Activated CD4-positive, alpha-beta memory T cell treated with anti-CD3 and anti-CD28 coated beads for 36 hours (primary cell): ENCODE data around the gene CTCF. TPM values are rescaled to one million over a fixed set of nuclear protein-coding genes. Genes with fewer than 3 reads are reported as not detected.

ENCODE experiments used
- CTCF ChIA-PET: fragments of 350-600 bp; sonication (Branson Sonifier 250); formaldehyde crosslinking; loops from one replicate; lab custom pipeline; 2021; ENCODE audit warnings: antibody characterized with exemption, inconsistent platforms; lab: Charles Lee
- POLR2A ChIA-PET: fragments of 350-600 bp; sonication (Branson Sonifier 250); formaldehyde crosslinking; loops from one replicate; lab custom pipeline; 2021; ENCODE audit warnings: antibody characterized with exemption; lab: Charles Lee
- DNase-seq: peaks from one replicate; pipeline ENCODE4 v3.0.0-alpha.2; 2020
- H3K27ac Mint-ChIP-seq: one replicate; pipeline ENCODE4 v1.8.0; 2021; ENCODE audit warnings: mixed read lengths
- H3K27me3 Mint-ChIP-seq: one replicate; pipeline ENCODE4 v1.8.0; 2021; ENCODE audit warnings: mixed read lengths
- H3K36me3 Mint-ChIP-seq: one replicate; pipeline ENCODE4 v1.8.0; 2021; ENCODE audit warnings: mixed read lengths
- H3K4me1 Mint-ChIP-seq: one replicate; pipeline ENCODE4 v1.8.0; 2021; ENCODE audit warnings: low read depth, mixed read lengths
- H3K4me3 Mint-ChIP-seq: one replicate; pipeline ENCODE4 v1.8.0; 2021; ENCODE audit warnings: mild to moderate bottlenecking, mixed read lengths
- H3K9me3 Mint-ChIP-seq: one replicate; pipeline ENCODE4 v1.8.0; 2021; ENCODE audit warnings: mixed read lengths
- intact Hi-C: fragments of 100-400 bp; cut with micrococcal nuclease; formaldehyde crosslinking; loops from one replicate; pipeline ENCODE4 v1.15.1; 2023
- total RNA-seq, 2 experiments: library from RNA; stranded (reverse); gene quantifications; one replicate each; pipeline ENCODE4 v1.2.3, GENCODE V29; 2021

The CTCF gene
- total RNA-seq, 2 experiments from 2014 or later: 48.9 to 51.5 TPM

- peak overlapping the region; percentile 64 for H3K27ac Mint-ChIP-seq
- DNase-seq: peak; percentile 39
- no peaks in the 10 kb centered on the region for H3K27me3 Mint-ChIP-seq
- peaks cover 32% of the 10 kb centered on the region for H3K4me1 Mint-ChIP-seq
- no peaks in the 10 kb centered on the region for H3K36me3 Mint-ChIP-seq
- no peaks in the 10 kb centered on the region for H3K9me3 Mint-ChIP-seq
- intact Hi-C loops: no loop called here
- no peak overlapping the region for H3K4me3 Mint-ChIP-seq
- ChIA-PET POLR2A (no interaction called here), CTCF (interaction anchor here (1.2 to 1.6 kb wide), 3 partner anchors 33 to 74 kb away, joined by 3 to 8 read pairs (median 6); partner anchors contain the start of gene CTCF)
Observed at GRCh38 chr16:67594956-67595355, 32.6 kb downstream of the CTCF start.

DNA sequence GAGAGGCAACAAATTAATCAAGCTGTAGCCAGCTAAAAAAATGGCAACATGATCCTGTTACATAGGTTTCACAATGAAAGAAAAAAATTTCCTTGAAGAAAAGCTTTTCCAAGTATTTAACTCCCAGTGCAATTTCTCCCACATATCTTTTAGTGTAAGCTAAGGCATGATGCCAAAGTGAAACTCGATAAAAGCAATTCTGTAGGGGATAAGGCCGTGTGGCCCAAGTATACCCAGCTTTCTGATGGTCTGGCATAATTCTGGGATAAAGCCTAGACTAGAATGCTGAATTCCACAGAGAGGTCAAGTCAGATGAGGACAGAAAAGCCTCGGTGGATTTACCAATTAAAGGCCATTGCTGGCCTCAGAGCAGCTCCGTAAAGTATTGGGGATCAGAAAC, 36.2 kb downstream of the CTCF start:
- POLR2A ChIA-PET: interaction anchor here (1.0 kb wide), 1 partner anchor 34 kb away, joined by 3 read pairs; no protein-coding TSS in a partner anchor
- no peak for DNase-seq
- H3K4me3 Mint-ChIP-seq: no peak overlapping the region
- H3K36me3 Mint-ChIP-seq: no peaks in the 10 kb centered on the region
- H3K4me1 Mint-ChIP-seq: peaks cover 30% of the 10 kb centered on the region
- no peak overlapping the region for H3K27ac Mint-ChIP-seq
- intact Hi-C loops: no loop called here
- H3K27me3 Mint-ChIP-seq: no peaks in the 10 kb centered on the region
- CTCF ChIA-PET: interaction anchor here (0.9 to 2.1 kb wide), 4 partner anchors 9 to 77 kb away, joined by 4 to 6 read pairs (median 6); no protein-coding TSS in a partner anchor
- H3K9me3 Mint-ChIP-seq: no peaks in the 10 kb centered on the region

DNA sequence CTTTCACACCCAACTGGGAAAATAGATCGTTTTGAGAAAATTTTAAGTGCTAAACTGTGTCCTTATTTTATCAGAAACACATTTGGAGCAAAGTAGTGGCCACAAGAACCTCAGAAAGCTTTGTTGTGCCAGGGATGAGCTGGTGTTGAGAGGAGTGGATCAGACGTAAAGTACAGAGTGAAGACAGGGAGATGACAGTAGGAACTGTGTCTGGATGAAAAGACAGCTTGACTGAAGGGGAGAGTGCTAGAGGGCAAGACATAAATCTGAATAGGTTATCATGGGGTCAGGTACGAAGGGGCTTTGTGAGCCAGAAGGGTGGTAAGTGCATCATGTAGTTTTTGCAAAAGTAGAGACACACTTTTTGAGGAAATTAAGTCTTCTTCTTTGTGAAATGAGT, 43.3 kb downstream of the CTCF start:
- DNase-seq: no peak
- Mint-ChIP-seq H3K27ac (peak overlapping the region; percentile 39), H3K36me3 (no peaks in the 10 kb centered on the region), H3K4me1 (peaks cover 26% of the 10 kb centered on the region), H3K9me3 (no peaks in the 10 kb centered on the region), H3K4me3 (no peak overlapping the region), H3K27me3 (no peaks in the 10 kb centered on the region)
- ChIA-PET CTCF (interaction anchor here (0.8 kb wide), 1 partner anchor 85 kb away, joined by 3 read pairs; no protein-coding TSS in a partner anchor), POLR2A (no interaction called here)
- intact Hi-C loops: no loop called here

GRCh38 chr16:67606632-67607031, 44.3 kb downstream of the CTCF start:
- Mint-ChIP-seq H3K4me3 (no peak overlapping the region), H3K9me3 (no peaks in the 10 kb centered on the region), H3K27ac (no peak overlapping the region), H3K36me3 (peaks cover 7% of the 10 kb centered on the region), H3K4me1 (peaks cover 21% of the 10 kb centered on the region), H3K27me3 (no peaks in the 10 kb centered on the region)
- POLR2A ChIA-PET: interaction anchor here (0.6 kb wide), 1 partner anchor 126 kb away, joined by 3 read pairs; no protein-coding TSS in a partner anchor
- intact Hi-C loops: no loop called here
- CTCF ChIA-PET: interaction anchor here (0.8 kb wide), 1 partner anchor 38 kb away, joined by 4 read pairs; the partner anchor contains the start of gene CARMIL2
- DNase-seq: no peak

- no peaks in the 10 kb centered on the region for H3K27me3 Mint-ChIP-seq
- H3K9me3 Mint-ChIP-seq: no peaks in the 10 kb centered on the region
- CTCF ChIA-PET: no interaction called here
- peak overlapping the region; percentile 63 for H3K27ac Mint-ChIP-seq
- POLR2A ChIA-PET: no interaction called here
- intact Hi-C loops: loop anchor here (1.0 kb wide), 1 partner anchor 46 kb away; the partner anchor contains the start of gene CTCF
- H3K4me1 Mint-ChIP-seq: peaks cover 23% of the 10 kb centered on the region
- H3K36me3 Mint-ChIP-seq: peaks cover 12% of the 10 kb centered on the region
- H3K4me3 Mint-ChIP-seq: no peak overlapping the region
- no peak for DNase-seq
Observed at GRCh38 chr16:67608364-67608763, 46.0 kb downstream of the CTCF start.

DNA sequence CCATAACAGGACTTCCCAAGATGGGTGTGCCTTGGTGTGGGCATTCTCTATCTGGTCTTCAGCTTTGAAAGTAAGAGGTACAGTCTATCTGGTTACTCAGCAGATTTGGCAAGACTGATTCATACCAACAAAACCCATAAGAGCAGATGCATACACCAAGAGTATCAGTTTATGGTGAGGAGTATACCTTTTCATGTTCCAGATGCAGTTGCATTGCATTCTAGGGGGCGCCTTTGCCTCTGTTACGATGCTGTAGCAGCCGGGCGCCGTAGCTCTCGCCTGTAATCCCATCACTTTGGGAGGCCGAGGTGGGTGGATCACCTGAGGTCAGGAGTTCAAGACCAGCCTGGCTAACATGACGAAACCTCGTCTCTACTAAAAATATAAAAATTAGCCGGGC, 51.5 kb downstream of the CTCF start:
- CTCF ChIA-PET: interaction anchor here (1.3 to 1.5 kb wide), 2 partner anchors 67 to 100 kb away, joined by 4 to 6 read pairs; no protein-coding TSS in a partner anchor
- peak; percentile 30 for DNase-seq
- POLR2A ChIA-PET: no interaction called here
- peaks cover 5% of the 10 kb centered on the region for H3K4me1 Mint-ChIP-seq
- intact Hi-C loops: no loop called here
- no peaks in the 10 kb centered on the region for H3K9me3 Mint-ChIP-seq
- H3K4me3 Mint-ChIP-seq: no peak overlapping the region
- no peak overlapping the region for H3K27ac Mint-ChIP-seq
- peaks cover 19% of the 10 kb centered on the region for H3K36me3 Mint-ChIP-seq
- H3K27me3 Mint-ChIP-seq: no peaks in the 10 kb centered on the region

DNA sequence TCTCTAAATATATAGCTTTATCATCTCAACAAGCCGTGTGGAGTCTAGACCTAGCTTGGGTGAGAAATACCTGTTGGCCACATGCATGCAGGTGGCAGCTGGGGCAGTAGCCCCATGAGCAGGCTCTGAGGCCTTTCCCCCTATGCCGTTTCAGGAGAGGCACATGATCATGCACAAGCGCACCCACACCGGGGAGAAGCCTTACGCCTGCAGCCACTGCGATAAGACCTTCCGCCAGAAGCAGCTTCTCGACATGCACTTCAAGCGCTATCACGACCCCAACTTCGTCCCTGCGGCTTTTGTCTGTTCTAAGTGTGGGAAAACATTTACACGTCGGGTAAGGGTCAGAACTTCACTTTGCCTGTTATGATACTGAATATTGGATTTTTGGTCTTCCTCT, 65.9 kb downstream of the CTCF start:
- no peak for DNase-seq
- Mint-ChIP-seq H3K4me1 (no peaks in the 10 kb centered on the region), H3K27me3 (no peaks in the 10 kb centered on the region), H3K36me3 (peaks cover 40% of the 10 kb centered on the region), H3K9me3 (no peaks in the 10 kb centered on the region), H3K4me3 (no peak overlapping the region), H3K27ac (no peak overlapping the region)
- ChIA-PET POLR2A (no interaction called here), CTCF (interaction anchor here (2.5 to 2.8 kb wide), 2 partner anchors 81 to 107 kb away, joined by 7 to 10 read pairs; no protein-coding TSS in a partner anchor)
- intact Hi-C loops: no loop called here

- no peaks in the 10 kb centered on the region for H3K4me1 Mint-ChIP-seq
- ChIA-PET POLR2A (interaction anchor here (0.6 kb wide), 1 partner anchor 151 kb away, joined by 3 read pairs; no protein-coding TSS in a partner anchor), CTCF (interaction anchor here (1.5 to 4.7 kb wide), 3 partner anchors 69 to 112 kb away, joined by 5 to 17 read pairs (median 10); no protein-coding TSS in a partner anchor)
- no peak overlapping the region for H3K27ac Mint-ChIP-seq
- H3K9me3 Mint-ChIP-seq: no peaks in the 10 kb centered on the region
- intact Hi-C loops: no loop called here
- H3K36me3 Mint-ChIP-seq: peaks cover 29% of the 10 kb centered on the region
- H3K27me3 Mint-ChIP-seq: no peaks in the 10 kb centered on the region
- no peak overlapping the region for H3K4me3 Mint-ChIP-seq
- DNase-seq: no peak
Observed at GRCh38 chr16:67632415-67633172, 70.3 kb downstream of the CTCF start.

DNA sequence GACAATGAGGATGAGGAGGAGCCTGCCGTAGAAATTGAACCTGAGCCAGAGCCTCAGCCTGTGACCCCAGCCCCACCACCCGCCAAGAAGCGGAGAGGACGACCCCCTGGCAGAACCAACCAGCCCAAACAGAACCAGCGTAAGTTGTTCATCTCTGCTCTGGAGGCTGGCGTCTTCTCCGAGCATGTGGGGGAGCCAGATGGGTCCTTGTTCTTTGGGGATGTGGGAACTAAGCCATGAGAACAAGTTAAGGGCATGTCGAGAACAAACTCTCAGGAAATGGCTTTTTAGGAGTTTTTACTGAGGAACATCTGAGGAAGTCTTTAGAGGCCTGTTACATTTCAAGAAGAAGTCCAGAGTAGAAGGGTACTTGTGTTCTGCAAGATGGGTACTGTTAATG, 74.4 kb downstream of the CTCF start:
- H3K4me1 Mint-ChIP-seq: no peaks in the 10 kb centered on the region
- H3K4me3 Mint-ChIP-seq: no peak overlapping the region
- H3K36me3 Mint-ChIP-seq: peaks cover 18% of the 10 kb centered on the region
- DNase-seq: no peak
- no peaks in the 10 kb centered on the region for H3K9me3 Mint-ChIP-seq
- no peak overlapping the region for H3K27ac Mint-ChIP-seq
- CTCF ChIA-PET: no interaction called here
- no peaks in the 10 kb centered on the region for H3K27me3 Mint-ChIP-seq
- intact Hi-C loops: no loop called here
- POLR2A ChIA-PET: no interaction called here

DNA sequence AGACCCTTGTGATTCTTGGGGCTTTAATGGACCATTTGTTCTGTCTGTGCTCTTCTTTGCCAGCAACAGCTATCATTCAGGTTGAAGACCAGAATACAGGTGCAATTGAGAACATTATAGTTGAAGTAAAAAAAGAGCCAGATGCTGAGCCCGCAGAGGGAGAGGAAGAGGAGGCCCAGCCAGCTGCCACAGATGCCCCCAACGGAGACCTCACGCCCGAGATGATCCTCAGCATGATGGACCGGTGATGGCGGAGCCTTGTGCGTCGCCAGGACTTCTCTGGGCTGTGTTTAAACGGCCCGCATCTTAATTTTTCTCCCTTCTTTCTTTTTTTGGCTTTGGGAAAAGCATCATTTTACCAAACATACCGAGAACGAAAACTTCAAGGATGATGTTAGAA, 75.3 kb downstream of the CTCF start:
- ChIA-PET CTCF (interaction anchor here (3.5 to 10.7 kb wide), 2 partner anchors 92 to 117 kb away, joined by 16 to 243 read pairs; no protein-coding TSS in a partner anchor), POLR2A (no interaction called here)
- Mint-ChIP-seq H3K4me3 (no peak overlapping the region), H3K27me3 (no peaks in the 10 kb centered on the region), H3K36me3 (peaks cover 13% of the 10 kb centered on the region), H3K4me1 (no peaks in the 10 kb centered on the region), H3K9me3 (no peaks in the 10 kb centered on the region), H3K27ac (no peak overlapping the region)
- intact Hi-C loops: no loop called here
- DNase-seq: no peak

DNA sequence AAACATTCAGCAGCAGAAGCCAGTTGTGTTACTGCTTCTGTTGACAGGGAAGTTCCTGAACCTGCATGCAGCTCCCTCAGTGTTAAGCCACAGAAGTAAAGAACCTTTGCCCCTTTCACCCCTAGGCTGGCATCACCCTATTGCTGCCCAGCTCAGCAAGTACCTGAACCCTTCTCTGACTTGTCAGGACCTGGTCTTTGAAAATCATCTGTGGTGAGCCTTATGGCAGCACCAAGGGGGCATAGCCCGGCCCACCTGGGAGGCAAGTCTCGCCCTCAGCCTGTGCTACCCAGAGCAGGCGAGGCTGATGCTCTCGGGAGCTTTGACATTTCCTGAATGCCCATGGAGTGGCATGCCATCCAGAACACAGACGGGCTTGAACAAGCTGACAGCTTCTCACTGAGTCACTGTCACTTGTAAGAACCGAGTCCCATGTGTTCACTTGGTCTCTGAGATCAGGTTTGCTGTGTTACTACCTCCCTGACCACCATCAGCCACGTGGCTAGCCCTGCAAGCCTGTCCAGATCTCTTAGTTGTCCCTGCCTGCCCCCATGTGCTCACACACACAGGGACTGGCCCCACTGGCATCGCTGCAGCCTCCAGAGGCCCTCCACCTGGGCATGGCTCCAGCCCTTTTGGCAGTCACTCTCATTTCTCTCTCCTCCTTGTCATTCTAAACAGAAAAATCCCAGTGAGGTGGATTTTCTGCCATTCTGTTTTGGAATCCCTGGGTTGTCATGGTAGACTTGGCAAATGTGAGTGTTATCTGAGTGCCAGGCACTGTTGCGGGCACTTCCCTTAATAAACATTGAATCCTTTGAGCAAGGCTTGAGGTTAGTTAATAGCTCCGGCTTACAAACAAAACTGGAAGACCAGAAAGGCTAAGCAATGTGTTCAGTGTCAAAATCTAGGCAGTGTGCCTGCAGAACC, 79.7 kb downstream of the CTCF start:
- POLR2A ChIA-PET: interaction anchor here (0.8 to 1.1 kb wide), 2 partner anchors 81 to 86 kb away, joined by 3 read pairs; no protein-coding TSS in a partner anchor
- CTCF ChIA-PET: interaction anchor here (0.7 to 10.7 kb wide), 4 partner anchors 25 to 121 kb away, joined by 3 to 243 read pairs (median 87); partner anchors contain the start of gene CTCF
- H3K9me3 Mint-ChIP-seq: no peaks in the 10 kb centered on the region
- no peak overlapping the region for H3K4me3 Mint-ChIP-seq
- DNase-seq: no peak
- peaks cover 11% of the 10 kb centered on the region for H3K4me1 Mint-ChIP-seq
- intact Hi-C loops: no loop called here
- H3K27me3 Mint-ChIP-seq: no peaks in the 10 kb centered on the region
- peaks cover 12% of the 10 kb centered on the region for H3K36me3 Mint-ChIP-seq
- no peak overlapping the region for H3K27ac Mint-ChIP-seq
